Smooth muscle cell (in vitro differentiated cells): ENCODE measurements around the gene PLEKHG4B. TPM values are rescaled to one million over a fixed set of nuclear protein-coding genes. Genes with fewer than 3 reads are reported as not detected.

Source experiments
- DNase-seq: peaks from one replicate; lab custom pipeline; 2025; ENCODE audit not compliant: unreplicated experiment; lab: John Stamatoyannopoulos, UW
- H2AFZ ChIP-seq: fragments of 200-600 bp; sonication (generic); 2 replicates; pipeline ENCODE4 v1.6.0; 2016; ENCODE audit warnings: antibody characterized with exemption, low read depth, mild to moderate bottlenecking
- H3F3A ChIP-seq: fragments of 200-600 bp; sonication (generic); 2 replicates; pipeline ENCODE4 v1.6.0; 2017; ENCODE audit warnings: antibody characterized with exemption, low read depth
- H3K27ac ChIP-seq: fragments of 200-600 bp; sonication (generic); 2 replicates; pipeline ENCODE4 v1.5.1; 2016; ENCODE audit warnings: low read depth, mild to moderate bottlenecking
- H3K27me3 ChIP-seq: fragments of 200-600 bp; sonication (generic); 2 replicates; pipeline ENCODE4 v1.6.1; 2016; ENCODE audit warnings: low read depth, mild to moderate bottlenecking
- H3K36me3 ChIP-seq: fragments of 200-600 bp; sonication (generic); 2 replicates; pipeline ENCODE4 v1.5.1; 2016; ENCODE audit warnings: low read depth
- H3K4me1 ChIP-seq: fragments of 200-600 bp; sonication (generic); 2 replicates; pipeline ENCODE4 v1.5.1; 2016; ENCODE audit warnings: low read depth
- H3K4me2 ChIP-seq: fragments of 200-600 bp; sonication (generic); 2 replicates; pipeline ENCODE4 v1.6.0; 2016; ENCODE audit warnings: mild to moderate bottlenecking
- H3K4me3 ChIP-seq: fragments of 200-600 bp; sonication (generic); 2 replicates; pipeline ENCODE4 v1.5.1; 2016; ENCODE audit warnings: mild to moderate bottlenecking
- H3K79me2 ChIP-seq: fragments of 200-600 bp; sonication (generic); 2 replicates; pipeline ENCODE4 v1.6.0; 2016; ENCODE audit warnings: low read depth, mild to moderate bottlenecking
- H3K9ac ChIP-seq: fragments of 200-600 bp; sonication (generic); 2 replicates; pipeline ENCODE4 v1.6.0; 2016; ENCODE audit warnings: low read depth
- H3K9me3 ChIP-seq: fragments of 200-600 bp; sonication (generic); replicated peaks from 2 replicates; pipeline ENCODE4 v1.5.1; 2016; ENCODE audit warnings: low read depth
- H4K20me1 ChIP-seq: fragments of 200-600 bp; sonication (generic); 2 replicates; pipeline ENCODE4 v1.6.0; 2016; ENCODE audit warnings: low read depth
- WGBS: methylation state at CpG from one replicate; pipeline ENCODE4 v1.1.7; 2016; ENCODE audit warnings: low lambda C conversion rate; 5-methylcytosine and 5-hydroxymethylcytosine counted together
- polyA plus RNA-seq: library from polyadenylated mRNA; unstranded; fragments of >200 nt; fragmentation: Nextera tagmentation; extraction: Ambion mirVana; gene quantifications from 2 replicates; pipeline ENCODE4 v1.2.1, GENCODE V29; 2016
- total RNA-seq: library from RNA; depleted of rRNA; stranded (reverse); fragments of >200 nt; gene quantifications from 2 replicates; pipeline ENCODE4 v1.2.3, GENCODE V29; 2014
- TF ChIP-seq, protein P1 (sequence below): fragments of 200-600 bp; sonication (generic); IDR thresholded peaks from 2 replicates; pipeline ENCODE4 v1.5.1; 2017; ENCODE audit warnings: borderline replicate concordance, mild to moderate bottlenecking, antibody characterized with exemption; ENCODE audit not compliant: insufficient read depth, poor library complexity, severe bottlenecking

PLEKHG4B gene
- total and polyA plus RNA-seq, 2 experiments from 2014 or later, result 6.3 to 12.1 TPM

DNA sequence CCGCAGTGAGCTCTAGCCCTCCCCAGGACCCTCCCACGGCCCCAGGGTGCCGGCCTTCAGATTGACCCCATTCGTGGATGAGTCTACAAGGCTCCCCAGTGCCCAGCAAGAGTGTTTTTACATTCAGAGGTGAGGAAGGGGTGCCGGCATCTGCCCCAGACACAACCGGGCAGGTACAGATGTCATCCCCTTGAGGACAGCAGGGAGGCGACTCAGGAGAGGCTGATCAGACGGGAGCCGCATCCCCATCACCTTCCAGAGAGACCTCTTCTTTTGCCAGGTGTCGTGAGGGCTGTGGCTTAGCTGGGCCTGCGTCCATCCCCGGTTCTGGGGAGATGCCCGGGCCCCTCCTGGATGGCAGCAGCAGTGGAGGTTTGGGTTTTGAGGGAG lies 95.1 kb downstream of the PLEKHG4B start:
- H3K9ac ChIP-seq, result no peak overlapping the region
- no peak for DNase-seq
- no peak overlapping the region for H3K4me3 ChIP-seq
- no peaks in the 10 kb centered on the region for H3K9me3 ChIP-seq
- no peaks in the 10 kb centered on the region for H4K20me1 ChIP-seq
- no peaks in the 10 kb centered on the region for H3K27me3 ChIP-seq
- no peak overlapping the region for H3K4me2 ChIP-seq
- peaks cover 3% of the 10 kb centered on the region for H3K4me1 ChIP-seq
- H3K36me3 ChIP-seq, result no peaks in the 10 kb centered on the region
- TF ChIP-seq, protein P1, sequence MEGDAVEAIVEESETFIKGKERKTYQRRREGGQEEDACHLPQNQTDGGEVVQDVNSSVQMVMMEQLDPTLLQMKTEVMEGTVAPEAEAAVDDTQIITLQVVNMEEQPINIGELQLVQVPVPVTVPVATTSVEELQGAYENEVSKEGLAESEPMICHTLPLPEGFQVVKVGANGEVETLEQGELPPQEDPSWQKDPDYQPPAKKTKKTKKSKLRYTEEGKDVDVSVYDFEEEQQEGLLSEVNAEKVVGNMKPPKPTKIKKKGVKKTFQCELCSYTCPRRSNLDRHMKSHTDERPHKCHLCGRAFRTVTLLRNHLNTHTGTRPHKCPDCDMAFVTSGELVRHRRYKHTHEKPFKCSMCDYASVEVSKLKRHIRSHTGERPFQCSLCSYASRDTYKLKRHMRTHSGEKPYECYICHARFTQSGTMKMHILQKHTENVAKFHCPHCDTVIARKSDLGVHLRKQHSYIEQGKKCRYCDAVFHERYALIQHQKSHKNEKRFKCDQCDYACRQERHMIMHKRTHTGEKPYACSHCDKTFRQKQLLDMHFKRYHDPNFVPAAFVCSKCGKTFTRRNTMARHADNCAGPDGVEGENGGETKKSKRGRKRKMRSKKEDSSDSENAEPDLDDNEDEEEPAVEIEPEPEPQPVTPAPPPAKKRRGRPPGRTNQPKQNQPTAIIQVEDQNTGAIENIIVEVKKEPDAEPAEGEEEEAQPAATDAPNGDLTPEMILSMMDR, result no peak
- no peaks in the 10 kb centered on the region for H3F3A ChIP-seq
- 88% methylated on average over 13 of the region's 13 CpGs for WGBS
- no peak overlapping the region for H2AFZ ChIP-seq
- H3K79me2 ChIP-seq, result no peaks in the 10 kb centered on the region
- no peak overlapping the region for H3K27ac ChIP-seq

GRCh38 chr5:187617-188451 lies 95.9 kb downstream of the PLEKHG4B start:
- Histone ChIP-seq H3K4me1 (peaks cover 3% of the 10 kb centered on the region), H2AFZ (no peak overlapping the region), H3K4me3 (no peak overlapping the region), H3K4me2 (peak overlapping the region; percentile 65), H3F3A (no peaks in the 10 kb centered on the region), H3K36me3 (no peaks in the 10 kb centered on the region), H3K27me3 (no peaks in the 10 kb centered on the region), H4K20me1 (no peaks in the 10 kb centered on the region), H3K9me3 (no peaks in the 10 kb centered on the region), H3K27ac (no peak overlapping the region), H3K9ac (no peak overlapping the region), H3K79me2 (no peaks in the 10 kb centered on the region)
- TF ChIP-seq, protein P1, result no peak
- no peak for DNase-seq
- 79% methylated on average over 21 of the region's 21 CpGs for WGBS

DNA sequence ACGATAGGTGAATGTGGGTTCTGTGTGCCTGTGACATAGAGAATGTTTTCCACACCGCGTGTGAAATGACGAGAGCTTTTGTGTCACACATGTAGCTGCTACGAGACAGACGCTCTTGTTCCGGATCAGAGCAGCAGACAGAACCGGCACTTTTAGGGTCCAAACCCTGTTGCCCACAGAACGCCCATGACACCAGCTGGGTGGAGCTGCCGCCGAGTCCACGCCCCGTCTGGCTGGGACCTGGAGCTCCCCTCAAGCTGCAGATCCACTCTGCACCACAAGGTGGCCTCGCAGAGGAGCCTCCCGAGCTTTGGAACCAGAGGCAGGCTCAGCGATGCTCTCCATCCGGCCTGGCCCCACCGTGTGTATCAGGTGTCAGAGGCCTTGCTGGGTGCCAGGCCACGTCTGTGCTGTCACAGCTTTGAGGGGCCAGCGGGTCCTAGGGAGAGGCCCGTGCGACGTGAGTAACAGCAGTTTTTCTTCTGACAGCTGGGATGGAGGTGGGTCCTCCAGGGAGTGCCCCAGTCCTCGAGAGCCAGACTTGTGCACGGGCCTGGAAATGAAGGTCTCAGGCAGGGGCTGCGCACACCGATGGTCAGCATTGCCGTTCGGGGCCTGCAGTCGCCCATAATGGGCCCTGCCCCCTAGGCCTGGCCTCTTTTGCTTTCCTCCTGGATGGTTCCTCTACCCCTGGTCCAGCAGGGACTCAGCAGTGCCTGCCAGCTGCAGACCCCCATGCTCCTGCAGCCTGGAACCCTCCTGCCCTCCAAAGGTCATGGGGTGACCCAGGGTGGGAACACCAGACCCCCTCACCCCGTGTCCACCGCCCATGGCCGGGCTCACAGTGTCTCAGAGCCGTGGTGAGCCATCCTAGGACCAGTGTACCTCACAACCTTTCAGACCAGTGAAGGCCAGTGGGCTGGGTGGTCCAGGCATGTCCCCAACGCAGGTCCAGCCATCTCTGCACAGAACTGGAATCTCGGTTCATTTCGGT lies 96.8 kb downstream of the PLEKHG4B start:
- Histone ChIP-seq H3K9me3 (no peaks in the 10 kb centered on the region), H2AFZ (no peak overlapping the region), H4K20me1 (no peaks in the 10 kb centered on the region), H3K4me2 (peak overlapping the region; percentile 65), H3K4me1 (peaks cover 3% of the 10 kb centered on the region), H3K27me3 (no peaks in the 10 kb centered on the region), H3K27ac (no peak overlapping the region), H3K9ac (no peak overlapping the region), H3K4me3 (no peak overlapping the region), H3K79me2 (no peaks in the 10 kb centered on the region), H3K36me3 (no peaks in the 10 kb centered on the region), H3F3A (no peaks in the 10 kb centered on the region)
- WGBS, result 44% methylated on average over 37 of the region's 37 CpGs
- DNase-seq, result peak; percentile 56
- TF ChIP-seq, protein P1, result peak; percentile 85
